Ascending aorta (tissue), 2 donors: ENCODE data around the gene MFGE8. TPM values are rescaled to one million over a fixed set of nuclear protein-coding genes. Genes with fewer than 3 reads are reported as not detected.

Experiments
- DNase-seq, 2 donors: peaks; one replicate each; pipeline ENCODE4 v3.0.0-alpha.2; 2019; ENCODE audit warnings: low spot score in 2 of 2
- H3K27ac ChIP-seq, 2 donors: fragments of 200-600 bp; sonication (generic); one replicate each; pipeline ENCODE4 v1.5.1; 2016 to 2017; ENCODE audit warnings: mild to moderate bottlenecking in 1 of 2
- H3K27me3 ChIP-seq: fragments of 200-600 bp; sonication (generic); one replicate; pipeline ENCODE4 v1.5.1; 2017
- H3K36me3 ChIP-seq, 2 donors: fragments of 200-600 bp; sonication (generic); one replicate each; pipeline ENCODE4 v1.5.1; 2016
- H3K4me1 ChIP-seq, 2 donors: fragments of 200-600 bp; sonication (generic); one replicate each; pipeline ENCODE4 v1.5.1; 2016 to 2017; ENCODE audit warnings: mild to moderate bottlenecking in 1 of 2
- H3K4me3 ChIP-seq, 2 donors: fragments of 200-600 bp; sonication (generic); one replicate each; pipeline ENCODE4 v1.5.1; 2016 to 2017; ENCODE audit warnings: mild to moderate bottlenecking in 1 of 2
- H3K9me3 ChIP-seq, 2 donors: fragments of 200-600 bp; sonication (generic); one replicate each; pipeline ENCODE4 v1.5.1; 2016
- intact Hi-C: fragments of 100-400 bp; cut with DNase I; formaldehyde crosslinking; loops from one replicate; pipeline ENCODE4 v1.15.1; 2023
- total RNA-seq: library from RNA; depleted of rRNA; stranded (reverse); fragments of >200 nt; gene quantifications from one replicate; pipeline ENCODE4 v1.1.0, GENCODE V29; 2016
- TF ChIP-seq, protein P1 (sequence below), 3 experiments: fragments of 200-600 bp in 2 of 3; fragments of 450-650 bp in 1 of 3; sonication (generic) in 2 of 3; IDR thresholded peaks; one replicate each; pipeline ENCODE4 v1.5.1; 2016 to 2019; ENCODE audit warnings: antibody characterized with exemption in 3 of 3, mild to moderate bottlenecking in 1 of 3, moderate library complexity in 1 of 3

The MFGE8 gene
- total RNA-seq, 1 donor from 2014 or later = 1,738 TPM

DNA sequence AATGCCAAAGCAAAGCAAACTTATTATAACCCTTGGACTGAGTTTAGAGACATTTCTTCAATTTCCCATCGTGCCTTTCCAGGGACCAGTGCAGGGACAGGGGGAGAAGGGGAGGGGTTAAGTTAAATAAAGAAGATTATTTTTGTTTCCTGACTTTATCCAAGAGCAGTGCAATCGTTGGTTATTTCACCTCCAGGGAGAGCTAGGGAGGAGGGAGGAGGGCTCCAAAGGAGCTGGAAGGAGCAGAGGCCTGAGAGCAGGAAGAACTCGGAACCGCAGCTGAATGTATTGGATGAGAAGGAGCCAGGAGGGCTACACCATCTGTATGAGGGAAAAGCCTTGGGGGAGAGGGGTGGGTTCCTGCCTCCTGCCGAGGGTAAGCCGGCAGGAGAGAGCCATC lies 38.5 kb downstream of the MFGE8 start:
- TF ChIP-seq, protein P1, sequence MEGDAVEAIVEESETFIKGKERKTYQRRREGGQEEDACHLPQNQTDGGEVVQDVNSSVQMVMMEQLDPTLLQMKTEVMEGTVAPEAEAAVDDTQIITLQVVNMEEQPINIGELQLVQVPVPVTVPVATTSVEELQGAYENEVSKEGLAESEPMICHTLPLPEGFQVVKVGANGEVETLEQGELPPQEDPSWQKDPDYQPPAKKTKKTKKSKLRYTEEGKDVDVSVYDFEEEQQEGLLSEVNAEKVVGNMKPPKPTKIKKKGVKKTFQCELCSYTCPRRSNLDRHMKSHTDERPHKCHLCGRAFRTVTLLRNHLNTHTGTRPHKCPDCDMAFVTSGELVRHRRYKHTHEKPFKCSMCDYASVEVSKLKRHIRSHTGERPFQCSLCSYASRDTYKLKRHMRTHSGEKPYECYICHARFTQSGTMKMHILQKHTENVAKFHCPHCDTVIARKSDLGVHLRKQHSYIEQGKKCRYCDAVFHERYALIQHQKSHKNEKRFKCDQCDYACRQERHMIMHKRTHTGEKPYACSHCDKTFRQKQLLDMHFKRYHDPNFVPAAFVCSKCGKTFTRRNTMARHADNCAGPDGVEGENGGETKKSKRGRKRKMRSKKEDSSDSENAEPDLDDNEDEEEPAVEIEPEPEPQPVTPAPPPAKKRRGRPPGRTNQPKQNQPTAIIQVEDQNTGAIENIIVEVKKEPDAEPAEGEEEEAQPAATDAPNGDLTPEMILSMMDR (IDR thresholded peaks at IDR 0.05) = no peak
- H3K4me3 ChIP-seq = peak overlapping the region in 1 of 2 donors; percentile 46
- peaks cover 0 to 37% of the 10 kb centered on the region in 2 donors for H3K36me3 ChIP-seq
- peaks cover 0 to 10% of the 10 kb centered on the region in 2 donors for H3K4me1 ChIP-seq
- H3K27me3 ChIP-seq = no peaks in the 10 kb centered on the region
- H3K9me3 ChIP-seq = no peaks in the 10 kb centered on the region
- no peak for DNase-seq
- intact Hi-C loops = loop anchor here (5.0 kb wide), 1 partner anchor 217 kb away; no protein-coding TSS in a partner anchor
- peak overlapping the region; percentile 31 to 65 for H3K27ac ChIP-seq

DNA sequence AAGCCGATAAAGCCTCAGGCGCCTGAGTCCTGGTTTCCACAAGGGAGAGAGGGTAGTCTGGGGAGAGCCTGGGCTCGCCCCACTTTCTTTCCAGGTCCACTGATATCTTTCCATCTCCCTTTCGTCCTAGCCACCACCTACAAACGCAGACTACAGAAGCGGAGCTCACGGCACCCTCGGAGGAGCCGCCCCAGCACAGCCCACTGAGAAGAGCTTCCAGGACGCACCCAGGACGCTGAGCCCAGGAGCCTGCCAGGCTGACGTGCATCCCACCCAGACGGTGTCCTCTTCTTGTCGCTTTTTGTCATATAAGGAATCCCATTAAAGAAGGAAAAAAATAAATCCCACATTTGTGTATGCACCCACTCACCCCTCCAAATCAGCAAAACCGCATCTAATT lies 38.9 kb downstream of the MFGE8 start:
- Histone ChIP-seq H3K36me3 (peaks cover 0 to 33% of the 10 kb centered on the region in 2 donors), H3K9me3 (no peaks in the 10 kb centered on the region), H3K4me1 (peaks cover 0 to 10% of the 10 kb centered on the region in 2 donors), H3K27ac (peak overlapping the region; percentile 31 to 65), H3K27me3 (no peaks in the 10 kb centered on the region), H3K4me3 (peak overlapping the region in 1 of 2 donors; percentile 46)
- no peak for DNase-seq
- TF ChIP-seq, protein P1 (IDR thresholded peaks at IDR 0.05) = no peak
- intact Hi-C loops = no loop called here

DNA sequence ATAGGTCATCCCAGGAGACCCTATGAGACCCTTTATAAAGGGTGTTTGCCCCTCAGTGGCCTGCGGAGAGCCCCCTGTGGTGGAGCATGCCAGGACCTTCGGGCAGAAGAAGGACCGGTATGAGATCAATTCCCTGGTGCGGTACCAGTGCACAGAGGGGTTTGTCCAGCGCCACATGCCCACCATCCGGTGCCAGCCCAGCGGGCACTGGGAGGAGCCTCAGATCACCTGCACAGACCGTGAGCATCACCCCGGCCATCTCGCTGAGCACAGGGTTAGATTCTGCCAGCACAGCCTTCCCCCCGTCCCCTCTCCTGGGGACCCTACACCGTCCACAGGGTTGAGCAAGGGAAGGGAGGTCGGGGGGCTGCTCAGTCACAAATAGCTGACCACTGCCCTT lies 39.4 kb downstream of the MFGE8 start:
- TF ChIP-seq, protein P1 (IDR thresholded peaks at IDR 0.05) = no peak
- Histone ChIP-seq H3K4me1 (peaks cover 0 to 10% of the 10 kb centered on the region in 2 donors), H3K4me3 (no peak overlapping the region), H3K9me3 (no peaks in the 10 kb centered on the region), H3K36me3 (peaks cover 0 to 28% of the 10 kb centered on the region in 2 donors), H3K27me3 (no peaks in the 10 kb centered on the region), H3K27ac (peak overlapping the region; percentile 31 to 65)
- no peak for DNase-seq
- intact Hi-C loops = no loop called here

DNA sequence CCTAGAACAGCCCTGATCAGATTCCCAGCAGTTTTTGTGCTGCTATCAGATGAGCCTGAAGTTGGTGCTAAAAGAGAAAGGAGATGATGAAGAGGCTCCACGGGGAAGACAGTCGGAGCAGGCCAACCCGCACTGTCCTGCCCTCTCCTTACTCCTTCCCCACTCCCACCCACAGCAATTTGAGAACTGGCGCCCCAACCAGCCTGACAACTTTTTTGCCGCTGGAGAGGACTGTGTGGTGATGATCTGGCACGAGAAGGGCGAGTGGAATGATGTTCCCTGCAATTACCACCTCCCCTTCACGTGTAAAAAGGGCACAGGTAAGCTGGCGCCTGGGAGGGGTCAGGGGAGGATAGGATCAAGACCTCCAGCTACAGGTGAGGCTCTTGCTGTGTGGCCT lies 40.5 kb downstream of the MFGE8 start:
- intact Hi-C loops = no loop called here
- H3K36me3 ChIP-seq = peaks cover 0 to 17% of the 10 kb centered on the region in 2 donors
- H3K4me3 ChIP-seq = no peak overlapping the region
- H3K27me3 ChIP-seq = no peaks in the 10 kb centered on the region
- DNase-seq = no peak
- H3K27ac ChIP-seq = no peak overlapping the region
- TF ChIP-seq, protein P1 (IDR thresholded peaks at IDR 0.05) = no peak
- no peaks in the 10 kb centered on the region for H3K9me3 ChIP-seq
- H3K4me1 ChIP-seq = peaks cover 0 to 10% of the 10 kb centered on the region in 2 donors

DNA sequence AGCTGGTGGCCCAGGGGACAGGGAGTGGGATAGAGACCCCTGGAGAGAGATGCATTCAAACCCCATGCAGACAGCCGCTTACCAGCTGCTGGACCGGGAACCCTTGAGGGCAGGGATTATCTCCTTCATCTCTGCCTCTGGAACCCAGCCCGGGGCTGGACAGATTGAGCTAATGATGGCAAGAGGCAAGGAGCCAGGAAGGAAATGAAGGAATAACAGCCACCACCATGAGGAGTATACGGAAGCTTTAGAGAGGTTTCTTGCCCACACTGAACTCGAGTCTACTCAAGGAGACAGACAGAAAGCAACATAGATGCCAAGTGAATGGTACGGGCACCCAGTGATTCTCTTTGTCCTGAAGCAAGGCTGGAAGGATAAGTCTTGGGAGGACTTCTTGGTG lies 41.1 kb downstream of the MFGE8 start:
- H3K27me3 ChIP-seq = no peaks in the 10 kb centered on the region
- H3K27ac ChIP-seq = no peak overlapping the region
- peaks cover 0 to 10% of the 10 kb centered on the region in 2 donors for H3K4me1 ChIP-seq
- intact Hi-C loops = no loop called here
- no peak for DNase-seq
- H3K4me3 ChIP-seq = no peak overlapping the region
- H3K36me3 ChIP-seq = peaks cover 0 to 13% of the 10 kb centered on the region in 2 donors
- no peaks in the 10 kb centered on the region for H3K9me3 ChIP-seq
- TF ChIP-seq, protein P1 (IDR thresholded peaks at IDR 0.05) = no peak

DNA sequence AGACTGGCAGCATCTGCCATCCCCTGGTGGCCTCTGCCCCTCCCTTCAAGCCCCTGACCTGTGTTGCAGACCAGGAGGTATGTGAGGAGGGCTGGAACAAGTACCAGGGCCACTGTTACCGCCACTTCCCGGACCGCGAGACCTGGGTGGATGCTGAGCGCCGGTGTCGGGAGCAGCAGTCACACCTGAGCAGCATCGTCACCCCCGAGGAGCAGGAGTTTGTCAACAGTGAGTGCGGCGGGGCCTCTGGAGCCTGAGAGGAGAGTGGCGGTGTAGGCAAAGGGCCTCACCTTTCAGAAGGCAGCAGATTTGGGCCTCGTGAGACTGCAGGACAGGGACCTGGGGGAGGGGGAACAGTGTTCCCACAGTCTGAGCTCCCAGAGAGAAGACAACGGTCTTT lies 41.9 kb downstream of the MFGE8 start:
- no peak for DNase-seq
- intact Hi-C loops = no loop called here
- Histone ChIP-seq H3K27me3 (no peaks in the 10 kb centered on the region), H3K4me3 (no peak overlapping the region), H3K9me3 (no peaks in the 10 kb centered on the region), H3K36me3 (peaks cover 0 to 5% of the 10 kb centered on the region in 2 donors), H3K27ac (no peak overlapping the region), H3K4me1 (peaks cover 0 to 10% of the 10 kb centered on the region in 2 donors)
- TF ChIP-seq, protein P1 (IDR thresholded peaks at IDR 0.05) = no peak
